LoVo (cell line): ENCODE results near the gene SLC39A9.

Experiments
- DNase-seq: peaks from one replicate; pipeline ENCODE4 v3.0.0-alpha.2; 2016; ENCODE audit warnings: low spot score

The SLC39A9 gene

GRCh38 chr14:69398053-69398817 is at the start of gene SLC39A9, which contains the start of gene ERH:
SLC39A9 (plus strand) TSS chr14:69398692; CDS start chr14:69399370, 678 bp downstream.
ERH (minus strand) TSS chr14:69398299; CDS start chr14:69398233, 66 bp downstream.
- DNase-seq = peak; percentile 98

- no peak for DNase-seq
Measured at GRCh38 chr14:69349091-69349777, 49.3 kb upstream of the SLC39A9 start.

GRCh38 chr14:69350892-69351291 is 47.6 kb upstream of the SLC39A9 start:
- no peak for DNase-seq

GRCh38 chr14:69351385-69351784 is 47.1 kb upstream of the SLC39A9 start:
- no peak for DNase-seq

GRCh38 chr14:69351911-69352310 is 46.6 kb upstream of the SLC39A9 start:
- no peak for DNase-seq

GRCh38 chr14:69353168-69353567 is 45.3 kb upstream of the SLC39A9 start:
- DNase-seq = no peak

GRCh38 chr14:69354383-69355153 is 43.9 kb upstream of the SLC39A9 start:
- DNase-seq = no peak

GRCh38 chr14:69355154-69355597 is 43.3 kb upstream of the SLC39A9 start:
- DNase-seq = no peak

GRCh38 chr14:69355607-69356281 is 42.7 kb upstream of the SLC39A9 start:
- no peak for DNase-seq

- no peak for DNase-seq
Measured at GRCh38 chr14:69356903-69357543, 41.5 kb upstream of the SLC39A9 start.

GRCh38 chr14:69357544-69358200 is 40.8 kb upstream of the SLC39A9 start:
- no peak for DNase-seq

- DNase-seq = no peak
Measured at GRCh38 chr14:69358233-69358963, 40.1 kb upstream of the SLC39A9 start.

GRCh38 chr14:69358966-69359365 is 39.5 kb upstream of the SLC39A9 start:
- DNase-seq = no peak

GRCh38 chr14:69360438-69361108 is 37.9 kb upstream of the SLC39A9 start:
- no peak for DNase-seq

GRCh38 chr14:69363055-69363454 is 35.4 kb upstream of the SLC39A9 start:
- no peak for DNase-seq

- no peak for DNase-seq
Measured at GRCh38 chr14:69363964-69364363, 34.5 kb upstream of the SLC39A9 start.

- no peak for DNase-seq
Measured at GRCh38 chr14:69364378-69364777, 34.1 kb upstream of the SLC39A9 start.

- DNase-seq = no peak
Measured at GRCh38 chr14:69366069-69366468, 32.4 kb upstream of the SLC39A9 start.

GRCh38 chr14:69366761-69367160 is 31.7 kb upstream of the SLC39A9 start:
- DNase-seq = no peak

GRCh38 chr14:69368381-69368780 is 30.1 kb upstream of the SLC39A9 start:
- DNase-seq = no peak
